HG02852 (cell line): ENCODE measurements around the gene RPL38.

ENCODE experiments used
- ATAC-seq: cut with Tn5 transposase; IDR thresholded peaks from one replicate; pipeline ENCODE4 v1.9.1; 2021; ENCODE audit warnings: mild to moderate bottlenecking, moderate library complexity; ENCODE audit not compliant: unreplicated experiment

Gene RPL38

GRCh38 chr17:74206332-74206818 lies 2.9 kb downstream of the RPL38 start:
- no peak for ATAC-seq

GRCh38 chr17:74210191-74211140 lies 7.0 kb downstream of the RPL38 start:
- no peak for ATAC-seq

- ATAC-seq: no peak
Observed at GRCh38 chr17:74211141-74211911, 7.8 kb downstream of the RPL38 start.

- no peak for ATAC-seq
Observed at GRCh38 chr17:74211912-74212208, 8.4 kb downstream of the RPL38 start.

GRCh38 chr17:74212209-74212912 lies 8.9 kb downstream of the RPL38 start:
- peak; percentile 1 for ATAC-seq

- peak; percentile 64 for ATAC-seq
Observed at GRCh38 chr17:74212913-74213791, 9.7 kb downstream of the RPL38 start, which contains the start of gene TTYH2. Gene TTYH2 (plus strand): TSS chr17:74213571. CDS start chr17:74213588, 17 bp downstream.

GRCh38 chr17:74213861-74214391 lies 10.4 kb downstream of the RPL38 start:
- ATAC-seq: no peak

- no peak for ATAC-seq
Observed at GRCh38 chr17:74214484-74215341, 11.2 kb downstream of the RPL38 start.

- no peak for ATAC-seq
Observed at GRCh38 chr17:74215342-74215727, 11.9 kb downstream of the RPL38 start.

GRCh38 chr17:74216505-74216904 lies 13.0 kb downstream of the RPL38 start:
- ATAC-seq: no peak

GRCh38 chr17:74217037-74217730 lies 13.7 kb downstream of the RPL38 start:
- ATAC-seq: no peak

GRCh38 chr17:74217888-74218287 lies 14.4 kb downstream of the RPL38 start:
- ATAC-seq: no peak

GRCh38 chr17:74218436-74218835 lies 15.0 kb downstream of the RPL38 start:
- ATAC-seq: no peak

- no peak for ATAC-seq
Observed at GRCh38 chr17:74219576-74220133, 16.2 kb downstream of the RPL38 start.

- no peak for ATAC-seq
Observed at GRCh38 chr17:74220219-74220618, 16.7 kb downstream of the RPL38 start.

GRCh38 chr17:74220946-74221818 lies 17.7 kb downstream of the RPL38 start:
- ATAC-seq: no peak

- ATAC-seq: no peak
Observed at GRCh38 chr17:74222399-74222798, 18.9 kb downstream of the RPL38 start.
